ENCODE measurements around the gene HIVEP3.

DNA sequence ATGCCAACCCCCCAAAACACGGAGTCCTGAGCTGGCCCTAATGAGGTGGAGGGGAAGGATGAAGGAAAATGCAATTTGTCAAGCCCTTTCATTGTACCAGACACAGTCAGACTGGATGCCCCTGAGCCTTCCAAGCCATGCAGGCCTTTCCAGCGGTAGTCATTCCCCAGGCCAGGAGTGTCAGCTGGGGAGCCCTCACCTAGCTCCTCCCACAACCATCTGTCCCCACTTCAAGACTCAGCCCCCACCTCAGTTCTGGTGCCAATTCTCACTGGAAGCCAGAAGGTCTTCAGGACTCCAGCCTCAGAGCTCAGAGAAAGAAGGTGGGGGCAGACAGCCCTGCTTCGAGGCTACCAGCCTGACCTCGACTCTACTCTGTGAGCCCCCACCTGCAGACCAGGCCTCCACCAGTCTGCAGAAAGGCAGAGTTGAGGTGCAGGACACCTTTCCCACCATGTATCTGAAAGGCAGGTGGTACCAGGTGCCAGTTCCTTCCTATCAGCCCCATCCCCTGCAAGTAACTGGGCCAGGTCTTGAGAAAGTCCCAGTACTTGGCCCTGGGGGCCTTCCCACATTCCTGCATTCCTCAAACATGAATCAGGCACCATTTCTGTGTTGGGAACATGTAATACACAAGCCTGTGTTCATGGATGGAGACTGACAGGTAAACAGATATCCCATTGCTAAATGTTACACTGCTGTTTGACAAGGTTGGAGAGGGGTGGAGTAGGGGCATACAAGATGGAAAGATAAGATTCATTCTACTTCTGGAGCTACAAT lies 253.7 kb downstream of the HIVEP3 start:
- TF ChIP-seq, protein P1, sequence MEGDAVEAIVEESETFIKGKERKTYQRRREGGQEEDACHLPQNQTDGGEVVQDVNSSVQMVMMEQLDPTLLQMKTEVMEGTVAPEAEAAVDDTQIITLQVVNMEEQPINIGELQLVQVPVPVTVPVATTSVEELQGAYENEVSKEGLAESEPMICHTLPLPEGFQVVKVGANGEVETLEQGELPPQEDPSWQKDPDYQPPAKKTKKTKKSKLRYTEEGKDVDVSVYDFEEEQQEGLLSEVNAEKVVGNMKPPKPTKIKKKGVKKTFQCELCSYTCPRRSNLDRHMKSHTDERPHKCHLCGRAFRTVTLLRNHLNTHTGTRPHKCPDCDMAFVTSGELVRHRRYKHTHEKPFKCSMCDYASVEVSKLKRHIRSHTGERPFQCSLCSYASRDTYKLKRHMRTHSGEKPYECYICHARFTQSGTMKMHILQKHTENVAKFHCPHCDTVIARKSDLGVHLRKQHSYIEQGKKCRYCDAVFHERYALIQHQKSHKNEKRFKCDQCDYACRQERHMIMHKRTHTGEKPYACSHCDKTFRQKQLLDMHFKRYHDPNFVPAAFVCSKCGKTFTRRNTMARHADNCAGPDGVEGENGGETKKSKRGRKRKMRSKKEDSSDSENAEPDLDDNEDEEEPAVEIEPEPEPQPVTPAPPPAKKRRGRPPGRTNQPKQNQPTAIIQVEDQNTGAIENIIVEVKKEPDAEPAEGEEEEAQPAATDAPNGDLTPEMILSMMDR (IDR thresholded peaks at IDR 0.05; ENCODE audit: low read depth, low read length): no peak
- no peak for TF ChIP-seq POLR2A (IDR thresholded peaks at IDR 0.05; ENCODE audit: extremely low read depth, insufficient read length)
- TF ChIP-seq MYC (IDR thresholded peaks at IDR 0.05; ENCODE audit: low read depth, low read length): no peak
